HG03280 (cell line): ENCODE data around the gene LYZL4.

Source experiments
- ATAC-seq: cut with Tn5 transposase; IDR thresholded peaks from one replicate; pipeline ENCODE4 v1.9.1; 2021; ENCODE audit warnings: mild to moderate bottlenecking, moderate library complexity; ENCODE audit not compliant: unreplicated experiment

LYZL4 gene

GRCh38 chr3:42410370-42411131 is at the start of gene LYZL4:
TSS of gene LYZL4 (minus strand) at chr3:42410610. CDS start at chr3:42407251, 3,359 bp downstream.
- no peak for ATAC-seq

- no peak for ATAC-seq
These were observed 48.7 kb upstream of the LYZL4 start for GRCh38 chr3:42459151-42459550.

GRCh38 chr3:42456211-42456610 is 45.8 kb upstream of the LYZL4 start:
- no peak for ATAC-seq

- ATAC-seq = no peak
These were observed 41.3 kb upstream of the LYZL4 start for GRCh38 chr3:42451546-42452230.

GRCh38 chr3:42451116-42451515 is 40.7 kb upstream of the LYZL4 start:
- ATAC-seq = no peak

- ATAC-seq = no peak
These were observed 40.2 kb upstream of the LYZL4 start for GRCh38 chr3:42450567-42450966.

- ATAC-seq = no peak
These were observed 37.1 kb upstream of the LYZL4 start for GRCh38 chr3:42447481-42447880.

- no peak for ATAC-seq
These were observed 36.0 kb upstream of the LYZL4 start for GRCh38 chr3:42446111-42447050.

- ATAC-seq = peak; percentile 80
These were observed 33.5 kb upstream of the LYZL4 start for GRCh38 chr3:42443819-42444436.

- no peak for ATAC-seq
These were observed 32.9 kb upstream of the LYZL4 start for GRCh38 chr3:42443292-42443691.

- ATAC-seq = no peak
These were observed 32.2 kb upstream of the LYZL4 start for GRCh38 chr3:42442640-42443039.

GRCh38 chr3:42441791-42442190 is 31.4 kb upstream of the LYZL4 start:
- no peak for ATAC-seq

GRCh38 chr3:42440924-42441323 is 30.5 kb upstream of the LYZL4 start:
- ATAC-seq = no peak

GRCh38 chr3:42439261-42440115 is 29.1 kb upstream of the LYZL4 start:
- ATAC-seq = no peak

GRCh38 chr3:42438758-42439157 is 28.3 kb upstream of the LYZL4 start:
- no peak for ATAC-seq

- ATAC-seq = no peak
These were observed 27.8 kb upstream of the LYZL4 start for GRCh38 chr3:42438193-42438592.

GRCh38 chr3:42434777-42435380 is 24.5 kb upstream of the LYZL4 start:
- no peak for ATAC-seq

- no peak for ATAC-seq
These were observed 22.1 kb upstream of the LYZL4 start for GRCh38 chr3:42432485-42432884.

GRCh38 chr3:42430781-42431532 is 20.5 kb upstream of the LYZL4 start:
- no peak for ATAC-seq
